Right lobe of liver (tissue), 6 donors: ENCODE results near the gene RTTN. TPM values are rescaled to one million over a fixed set of nuclear protein-coding genes. Genes with fewer than 3 reads are reported as not detected.

Experiments used
- ATAC-seq, 4 donors: fragments of 200-7000 bp; cut with Tn5 transposase; one replicate each; pipeline ENCODE4 v1.9.1; 2020; ENCODE audit warnings: mild to moderate bottlenecking in 4 of 4, moderate library complexity in 4 of 4
- DNase-seq, 3 donors: peaks; one replicate each; pipeline ENCODE4 v3.0.0-alpha.2; 2020
- H3K27ac ChIP-seq, 3 donors: fragments of 200-600 bp; one replicate each; pipeline ENCODE4 v1.8.0; 2022
- H3K27me3 ChIP-seq, 2 donors: fragments of 200-600 bp; one replicate each; pipeline ENCODE4 v1.8.0; 2022
- H3K36me3 ChIP-seq, 4 donors: fragments of 200-600 bp; sonication (generic) in 1 of 4; one replicate each; pipeline versions ENCODE4 v1.5.1 to v1.8.0; 2017 to 2022; ENCODE audit warnings: control low read depth in 1 of 4
- H3K4me1 ChIP-seq, 4 donors: fragments of 200-600 bp; sonication (generic) in 1 of 4; one replicate each; pipeline versions ENCODE4 v1.5.1 to v1.8.0; 2017 to 2022; ENCODE audit warnings: control low read depth in 1 of 4
- H3K4me3 ChIP-seq, 3 donors: fragments of 200-600 bp; one replicate each; pipeline ENCODE4 v1.8.0; 2022
- H3K9me3 ChIP-seq, 4 donors: fragments of 200-600 bp; sonication (generic) in 1 of 4; one replicate each; pipeline versions ENCODE4 v1.5.1 to v1.8.0; 2017 to 2022; ENCODE audit warnings: control low read depth in 1 of 4
- CTCF ChIP-seq, 4 donors: fragments of 200-600 bp in 3 of 4; fragments of 450-650 bp in 1 of 4; IDR thresholded peaks; one replicate each; pipeline versions ENCODE4 v1.5.1 to v1.8.0; 2016 to 2022; ENCODE audit warnings: antibody characterized with exemption in 4 of 4, mild to moderate bottlenecking in 2 of 4
- POLR2A ChIP-seq: fragments of 450-650 bp; IDR thresholded peaks from one replicate; pipeline ENCODE4 v1.6.1; 2017; ENCODE audit warnings: antibody characterized with exemption, mild to moderate bottlenecking
- WGBS: methylation state at CpG from one replicate; pipeline ENCODE4 v1.1.6; 2018; ENCODE audit warnings: low coverage, low lambda C conversion rate; ENCODE audit not compliant: insufficient coverage; ENCODE audit errors: missing lambda C conversion rate; 5-methylcytosine and 5-hydroxymethylcytosine counted together
- intact Hi-C, 2 donors: fragments of 100-400 bp; cut with DNase I; formaldehyde crosslinking; loops; one replicate each; pipeline versions ENCODE4 v1.11.2 to v1.14.1; 2022
- total RNA-seq, 6 experiments: library from RNA; depleted of rRNA in 2 of 6; stranded (reverse); fragments of >200 nt in 2 of 6; fragmentation: NEBNext Ultra II Directional in 3 of 6; extraction: Animal tissue kit (Norgen Biotek cat#: 25700) in 3 of 6; gene quantifications; one replicate each; pipeline versions ENCODE4 v1.1.0 to v1.2.4, GENCODE V29; 2016 to 2023
- donor health status: DM: no; HTN: yes; CAD: no.
- donor health status: DM: no; HTN: no; CAD: no.
- donor health status: DM: no; HTN: no; CAD: no.
- donor health status: DM: no; HTN: yes; CAD: no.
- donor health status: DM: no; HTN: yes; CAD: no.

Gene RTTN
- total RNA-seq, 6 experiments from 2014 or later: 2.3 to 7.4 (median 6.5) TPM

- 82% methylated on average over 6 of the region's 6 CpGs for WGBS
- Histone ChIP-seq H3K27ac (no peak overlapping the region), H3K4me3 (no peak overlapping the region), H3K27me3 (no peaks in the 10 kb centered on the region), H3K4me1 (no peaks in the 10 kb centered on the region), H3K36me3 (no peaks in the 10 kb centered on the region), H3K9me3 (peaks cover 0 to under 1% (median 0%) of the 10 kb centered on the region in 4 donors)
- DNase-seq (no peak), ATAC-seq (no peak)
- intact Hi-C loops: no loop called here
- TF ChIP-seq CTCF (IDR thresholded peaks at IDR 0.05): no peak
- no peak for TF ChIP-seq POLR2A
Observed at GRCh38 chr18:70221915-70222278, 16.4 kb upstream of the RTTN start.

- intact Hi-C loops: no loop called here
- no peaks in the 10 kb centered on the region for H3K27me3 ChIP-seq
- TF ChIP-seq POLR2A (no peak), CTCF (IDR thresholded peaks at IDR 0.05) (no peak)
- H3K27ac ChIP-seq: no peak overlapping the region
- no peak overlapping the region for H3K4me3 ChIP-seq
- H3K9me3 ChIP-seq: no peaks in the 10 kb centered on the region
- ATAC-seq: no peak
- no peak for DNase-seq
- no peaks in the 10 kb centered on the region for H3K36me3 ChIP-seq
- no peaks in the 10 kb centered on the region for H3K4me1 ChIP-seq
- 33% methylated on average over 12 of the region's 12 CpGs for WGBS
Observed at GRCh38 chr18:70221156-70221914, 15.8 kb upstream of the RTTN start.

- Histone ChIP-seq H3K36me3 (no peaks in the 10 kb centered on the region), H3K4me1 (no peaks in the 10 kb centered on the region), H3K9me3 (no peaks in the 10 kb centered on the region), H3K27me3 (no peaks in the 10 kb centered on the region), H3K27ac (no peak overlapping the region), H3K4me3 (no peak overlapping the region)
- ATAC-seq (no peak), DNase-seq (no peak)
- no peak for TF ChIP-seq POLR2A
- intact Hi-C loops: no loop called here
- 89% methylated on average over 5 of the region's 5 CpGs for WGBS
Observed at GRCh38 chr18:70220628-70221027, 15.1 kb upstream of the RTTN start.

GRCh38 chr18:70219688-70220087 is 14.2 kb upstream of the RTTN start:
- DNase-seq: no peak
- no peaks in the 10 kb centered on the region for H3K27me3 ChIP-seq
- H3K4me1 ChIP-seq: no peaks in the 10 kb centered on the region
- intact Hi-C loops: no loop called here
- no peak for ATAC-seq
- H3K27ac ChIP-seq: no peak overlapping the region
- no peak for TF ChIP-seq POLR2A
- TF ChIP-seq CTCF (IDR thresholded peaks at IDR 0.05): no peak
- H3K36me3 ChIP-seq: no peaks in the 10 kb centered on the region
- H3K4me3 ChIP-seq: no peak overlapping the region
- 94% methylated on average over 4 of the region's 4 CpGs for WGBS
- H3K9me3 ChIP-seq: no peaks in the 10 kb centered on the region

GRCh38 chr18:70216788-70217187 is 11.3 kb upstream of the RTTN start:
- Histone ChIP-seq H3K27ac (no peak overlapping the region), H3K4me1 (no peaks in the 10 kb centered on the region), H3K36me3 (no peaks in the 10 kb centered on the region), H3K27me3 (no peaks in the 10 kb centered on the region), H3K4me3 (no peak overlapping the region), H3K9me3 (no peaks in the 10 kb centered on the region)
- ATAC-seq: no peak
- 90% methylated on average over 2 of the region's 2 CpGs for WGBS
- TF ChIP-seq CTCF (IDR thresholded peaks at IDR 0.05): no peak
- no peak for TF ChIP-seq POLR2A
- DNase-seq: no peak
- intact Hi-C loops: no loop called here
